NK-92 (cell line): ENCODE results near the gene ROS1.
"Not testable (repeated sequence)": the region's sequence is repeated elsewhere in the genome, so short reads cannot be mapped to it uniquely, and the experiment has no call there.

ENCODE experiments used
- DNase-seq: peaks from one replicate; lab custom pipeline; 2025; ENCODE audit not compliant: unreplicated experiment; lab: John Stamatoyannopoulos, UW

The ROS1 gene

DNA sequence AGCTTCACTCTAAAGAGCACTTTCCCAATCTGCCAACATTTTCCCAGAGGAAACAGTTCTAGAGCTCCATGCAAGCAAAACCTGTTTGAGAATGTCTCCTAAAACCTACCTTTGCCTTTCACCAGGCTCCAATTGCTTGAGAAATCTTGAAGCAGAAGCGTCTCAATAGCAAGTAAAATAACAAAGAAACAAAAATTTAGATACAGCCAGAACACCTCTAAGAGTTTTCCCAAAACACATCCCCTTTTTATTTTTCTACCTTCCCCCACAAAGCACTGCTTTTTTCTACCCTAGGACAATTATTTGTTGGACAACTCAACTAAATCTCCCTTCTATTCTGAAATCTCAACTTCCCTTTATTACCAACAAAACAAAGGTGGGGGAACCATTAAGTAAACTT lies 156.8 kb downstream of the ROS1 start:
- no peak for DNase-seq

DNA sequence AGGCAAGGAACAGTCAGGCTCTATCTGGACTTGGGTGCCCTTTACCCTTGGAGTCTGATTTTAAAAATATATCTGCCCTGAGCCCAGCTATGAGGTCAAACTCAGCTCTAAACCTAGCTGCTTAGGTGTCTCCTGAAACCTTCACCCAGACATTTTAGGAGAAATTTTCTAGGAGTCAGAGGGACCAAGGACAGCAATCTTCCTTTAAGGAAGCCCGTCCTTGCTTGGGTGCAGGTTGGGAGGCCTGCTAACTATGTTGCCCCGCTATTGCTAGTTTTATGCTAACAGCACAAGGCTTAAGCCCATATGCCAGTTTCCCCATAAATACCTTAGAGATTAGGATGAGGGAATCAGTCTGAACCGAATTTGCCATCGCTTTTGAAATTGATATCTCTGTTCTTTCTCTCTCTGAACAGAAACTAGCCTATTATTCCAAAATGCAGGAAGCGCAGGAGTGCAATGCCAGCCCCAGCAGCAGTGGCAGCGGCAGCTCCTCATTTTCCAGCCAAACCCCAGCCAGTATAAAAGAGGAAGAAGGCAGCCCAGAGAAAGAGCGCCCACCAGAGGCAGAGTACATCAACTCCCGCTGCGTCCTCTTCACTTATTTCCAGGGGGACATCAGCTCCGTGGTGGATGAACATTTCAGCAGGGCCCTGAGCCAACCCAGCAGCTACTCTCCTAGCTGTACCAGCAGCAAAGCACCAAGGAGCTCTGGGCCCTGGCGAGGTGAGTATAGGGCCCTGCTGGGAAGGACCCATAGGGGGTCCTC lies 157.8 kb downstream of the ROS1 start:
- DNase-seq, result no peak

DNA sequence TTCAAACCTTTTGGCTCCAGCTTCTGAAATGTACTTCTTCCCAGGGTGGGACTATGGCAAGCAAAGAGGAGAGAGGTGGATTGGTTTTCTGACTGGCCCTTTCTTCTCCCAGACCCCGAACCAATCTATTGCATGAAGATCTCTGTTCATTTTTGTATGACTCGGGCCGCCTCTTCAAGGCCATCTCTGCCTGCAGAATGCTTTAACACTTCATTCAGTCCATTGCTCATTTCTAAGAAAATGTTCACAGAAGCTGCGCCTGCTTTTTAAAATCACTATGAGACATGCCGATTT lies 158.7 kb downstream of the ROS1 start:
- no peak for DNase-seq

DNA sequence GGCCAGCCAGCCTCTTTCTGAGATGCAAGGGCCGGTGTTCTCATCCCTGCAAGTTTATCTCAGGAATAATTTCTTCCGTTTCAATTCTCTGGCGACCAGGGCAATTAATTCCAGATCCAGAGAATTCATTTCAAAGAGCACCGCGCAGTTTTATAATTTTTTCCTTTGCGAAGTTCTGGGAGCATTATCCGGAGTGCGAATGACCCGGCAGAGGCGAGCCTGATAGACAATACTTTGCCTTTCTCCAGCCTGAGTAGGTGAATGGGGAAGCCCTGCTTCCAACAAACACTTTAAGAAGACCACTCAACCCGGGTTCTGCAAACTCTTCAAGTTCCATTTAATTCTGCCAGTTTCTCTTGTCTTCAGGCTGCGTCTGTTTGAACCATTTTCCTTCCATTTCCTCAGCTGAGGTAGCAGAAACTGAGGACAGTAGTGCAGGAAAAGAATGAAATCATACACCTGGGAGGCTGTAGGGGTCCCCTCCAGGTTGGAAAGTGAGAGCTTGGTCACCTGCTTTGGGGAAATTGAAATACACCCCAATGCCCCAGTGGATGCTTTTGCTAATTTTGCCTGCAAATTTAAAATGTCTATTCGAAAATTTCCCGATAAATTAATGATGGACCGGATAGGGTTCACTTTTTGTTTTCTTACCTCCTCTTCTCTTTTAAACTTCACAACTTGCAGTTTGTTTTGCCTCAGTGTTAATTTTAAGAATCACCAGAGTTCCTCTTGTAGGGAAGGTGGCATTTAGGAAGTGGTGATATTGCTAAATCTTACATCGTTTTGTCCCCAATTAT lies 159.3 kb downstream of the ROS1 start:
- no peak for DNase-seq

DNA sequence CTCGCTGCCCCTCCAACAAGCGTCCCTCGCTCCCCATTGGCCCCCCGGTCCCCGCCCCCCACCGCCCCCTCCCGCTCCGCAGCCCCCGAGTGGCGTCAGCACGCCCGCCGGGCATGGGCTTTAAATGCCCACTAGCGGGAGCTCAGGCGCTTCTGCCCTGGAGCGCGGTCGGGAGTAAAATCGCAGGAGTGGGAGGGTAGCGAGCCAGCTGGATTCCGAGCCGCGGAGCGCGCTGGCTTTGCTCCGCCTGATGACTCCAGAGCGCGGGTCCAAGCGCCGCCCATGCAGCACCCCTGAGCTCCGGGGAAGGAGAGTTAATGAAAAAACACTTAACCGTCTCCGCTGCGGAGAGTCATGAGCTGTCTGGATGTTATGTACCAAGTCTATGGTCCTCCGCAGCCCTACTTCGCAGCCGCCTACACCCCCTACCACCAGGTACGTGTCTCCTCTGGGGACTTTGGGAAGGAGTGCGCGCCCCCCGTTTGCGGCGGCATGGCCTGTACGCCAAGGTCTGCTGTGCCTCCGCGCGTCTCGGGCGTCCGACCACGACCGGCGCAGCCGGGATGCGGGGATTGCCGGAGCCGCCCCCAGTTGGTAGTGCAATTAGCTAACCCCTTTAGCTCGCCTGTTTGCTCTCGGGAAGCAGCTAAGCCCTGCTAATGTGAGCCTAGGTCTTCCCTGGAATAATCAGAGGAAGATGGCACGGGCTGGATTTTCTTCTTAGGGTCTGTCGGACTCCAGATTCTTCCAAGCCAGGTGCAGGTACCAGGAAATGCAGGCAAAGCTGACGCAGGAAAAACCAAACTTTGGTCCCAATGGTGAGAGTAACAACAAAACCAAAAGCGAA lies 160.1 kb downstream of the ROS1 start, which contains the start of gene VGLL2:
VGLL2 (plus strand) TSS at position 149 of the 847 bp plus-strand sequence; CDS start at position 355, 206 bp downstream.
- no peak for DNase-seq

DNA sequence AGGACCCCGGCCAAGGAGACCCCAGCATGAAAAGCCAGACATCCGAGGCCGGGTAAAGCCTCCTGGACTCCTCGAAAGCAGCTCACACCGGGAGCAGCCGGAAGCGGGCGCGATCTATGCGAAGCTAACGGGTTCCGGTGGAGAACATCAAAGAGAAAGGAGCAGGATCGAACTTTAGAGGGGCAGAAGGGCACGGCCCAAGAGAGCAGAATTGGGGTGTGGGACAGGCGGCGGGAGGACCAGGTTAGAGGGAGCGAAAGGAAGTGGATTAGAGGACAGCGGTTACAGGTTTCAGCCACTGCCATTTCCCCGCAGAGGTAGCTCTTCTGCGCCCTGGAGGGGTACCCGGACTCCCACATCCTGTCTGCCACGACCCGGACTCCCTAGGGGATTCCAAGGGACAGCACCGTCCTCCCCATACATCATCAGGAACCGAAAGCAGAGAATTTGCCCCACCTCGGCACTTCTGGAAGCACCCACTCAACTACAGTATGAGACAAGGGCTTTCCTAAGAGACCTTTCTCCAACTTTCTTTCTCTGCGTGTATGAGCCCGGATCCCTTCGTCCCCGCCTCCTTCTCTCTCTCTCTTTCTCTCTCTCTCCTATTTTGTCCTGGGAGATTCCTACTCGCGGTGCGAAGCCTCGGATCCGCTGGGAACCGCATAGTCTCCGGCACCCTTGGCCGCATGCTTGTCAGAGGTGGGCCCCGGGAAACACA lies 160.9 kb downstream of the ROS1 start:
- no peak for DNase-seq

DNA sequence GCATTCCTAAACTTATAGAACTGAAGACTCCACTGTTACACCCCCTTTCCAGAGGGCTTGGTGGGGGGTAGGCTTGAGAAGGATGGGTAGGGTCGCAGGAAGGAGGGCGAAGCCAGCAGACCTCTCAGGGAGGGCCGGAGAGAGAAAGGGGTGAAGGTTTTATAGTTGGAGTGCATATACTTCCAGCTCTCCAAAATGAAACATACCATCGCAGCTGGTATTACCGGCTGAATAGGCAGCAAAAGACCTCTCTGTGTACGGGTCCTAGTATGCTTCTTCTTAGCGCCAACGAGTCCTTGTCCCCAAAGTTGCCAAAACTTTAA lies 161.4 kb downstream of the ROS1 start:
- DNase-seq, result no peak

DNA sequence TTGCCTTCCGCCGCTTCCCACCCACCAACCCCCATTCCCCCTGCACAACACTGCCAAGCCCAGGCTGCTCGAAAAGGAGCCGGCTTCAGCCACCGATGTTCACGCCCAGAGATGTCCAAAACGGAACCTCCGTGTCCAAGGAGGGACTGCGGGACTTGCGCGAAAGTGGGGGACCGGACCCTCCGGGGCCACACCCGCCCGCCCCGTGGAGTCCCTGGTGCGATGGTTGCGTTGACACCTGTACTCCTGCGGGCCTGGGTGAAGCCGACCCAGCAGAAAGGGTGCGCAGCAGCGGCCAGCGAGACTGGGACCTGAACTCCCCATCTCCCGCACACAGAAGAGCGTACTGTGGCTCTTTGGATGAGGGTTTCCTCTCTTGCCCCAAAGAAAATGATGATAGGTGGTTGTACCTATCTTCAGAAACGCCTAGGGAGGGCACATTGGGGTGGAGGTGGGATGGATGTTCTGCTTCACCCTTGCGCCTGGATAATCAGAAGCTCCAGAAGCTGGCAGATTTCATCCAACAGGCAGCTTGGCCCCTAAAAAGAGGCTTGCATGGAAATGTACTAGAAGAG lies 162.3 kb downstream of the ROS1 start:
- no peak for DNase-seq

DNA sequence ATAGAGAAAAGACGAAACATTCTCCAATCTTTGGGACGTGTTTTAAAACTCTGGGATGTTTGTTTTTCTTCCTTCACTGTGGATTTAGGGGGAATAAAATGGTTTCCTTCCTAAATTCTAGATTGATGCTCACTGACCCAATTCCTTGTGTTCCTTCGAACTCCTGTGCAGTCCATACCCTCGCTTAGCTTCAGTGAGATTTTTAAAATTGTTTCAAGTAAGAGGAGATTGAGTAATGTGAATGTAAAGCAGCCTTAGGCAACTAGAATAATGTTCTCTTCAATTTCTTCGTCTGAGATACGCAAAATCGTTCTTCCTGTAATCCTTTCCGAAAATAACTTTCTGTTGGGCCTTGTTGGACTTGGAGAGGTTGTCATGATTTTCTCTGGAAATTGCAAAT lies 162.9 kb downstream of the ROS1 start:
- DNase-seq, result no peak

DNA sequence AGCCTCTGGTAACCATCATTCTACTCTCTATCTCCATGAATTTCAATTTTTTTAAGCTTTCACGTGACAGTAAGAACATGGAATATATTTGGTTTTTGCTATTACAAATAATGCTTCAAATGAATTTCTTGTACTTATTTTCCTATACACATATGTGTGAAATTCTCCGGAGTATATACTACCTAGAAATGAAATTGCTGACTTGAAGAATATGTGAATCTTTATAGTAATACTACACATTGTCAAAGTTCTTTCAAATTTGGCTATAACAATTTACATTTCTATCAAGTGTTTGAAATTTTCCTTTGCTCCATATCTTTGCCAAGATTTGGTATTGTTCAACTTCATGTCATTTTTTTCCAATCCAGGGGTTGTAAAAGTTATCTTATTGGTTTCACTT lies 172.0 kb downstream of the ROS1 start:
- no peak for DNase-seq

DNA sequence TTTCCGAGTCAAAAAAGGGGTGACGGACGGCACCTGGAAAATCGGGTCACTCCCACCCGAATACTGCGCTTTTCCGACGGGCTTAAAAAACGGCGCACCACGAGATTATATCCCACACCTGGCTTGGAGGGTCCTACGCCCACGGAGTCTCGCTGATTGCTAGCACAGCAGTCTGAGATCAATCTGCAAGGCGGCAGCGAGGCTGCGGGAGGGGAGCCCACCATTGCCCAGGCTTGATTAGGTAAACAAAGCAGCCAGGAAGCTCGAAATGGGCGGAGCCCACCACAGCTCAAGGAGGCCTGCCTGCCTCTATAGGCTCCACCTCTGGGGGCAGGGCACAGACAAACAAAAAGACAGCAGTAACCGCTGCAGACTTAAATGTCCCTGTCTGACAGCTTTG lies 180.8 kb downstream of the ROS1 start:
- not testable (repeated sequence) for DNase-seq

DNA sequence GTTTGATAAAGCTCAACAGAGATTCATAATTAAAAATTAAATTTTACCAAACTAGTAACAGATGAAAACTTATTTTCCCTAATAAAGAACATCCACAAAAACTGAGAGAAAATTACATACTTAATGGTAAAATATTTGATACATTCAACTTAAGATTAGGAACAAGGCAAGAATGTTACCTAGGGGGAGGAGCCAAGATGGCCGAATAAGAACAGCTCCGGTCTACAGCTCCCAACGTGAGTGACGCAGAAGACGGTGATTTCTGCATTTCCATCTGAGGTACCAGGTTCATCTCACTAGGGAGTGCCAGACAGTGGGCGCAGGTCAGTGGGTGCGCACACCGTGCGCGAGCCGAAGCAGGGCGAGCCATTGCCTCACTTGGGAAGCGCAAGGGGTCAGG lies 181.2 kb downstream of the ROS1 start:
- DNase-seq, result not testable (repeated sequence)
